IPS DF 6.9 (cell line): Measurements from ENCODE around the gene TEPSIN.

Experiments used
- DNase-seq: peaks from one replicate; pipeline ENCODE4 v3.0.0-alpha.2; 2013; ENCODE audit warnings: low read depth, low spot score
- H3K27ac ChIP-seq: one replicate; pipeline ENCODE4 v1.5.1; 2013; ENCODE audit warnings: low read length, control low read depth
- H3K27me3 ChIP-seq: 2 replicates; pipeline ENCODE4 v1.6.1; 2013; ENCODE audit warnings: mild to moderate bottlenecking, low read length; ENCODE audit not compliant: control insufficient read depth, insufficient read depth
- H3K36me3 ChIP-seq: 2 replicates; pipeline ENCODE4 v1.6.1; 2013; ENCODE audit warnings: low read length; ENCODE audit not compliant: control insufficient read depth, insufficient read depth
- H3K4me1 ChIP-seq: 2 replicates; pipeline ENCODE4 v1.6.1; 2013; ENCODE audit warnings: low read length; ENCODE audit not compliant: control insufficient read depth, insufficient read depth
- H3K4me3 ChIP-seq: 2 replicates; pipeline ENCODE4 v1.5.1; 2013; ENCODE audit warnings: mild to moderate bottlenecking, low read length
- H3K9me3 ChIP-seq: 2 replicates; pipeline ENCODE4 v1.6.1; 2013; ENCODE audit warnings: low read length, inconsistent platforms; ENCODE audit not compliant: control insufficient read depth, insufficient read depth
- WGBS: extraction: QIAGEN DNeasy Blood & Tissue Kit; methylation state at CpG from one replicate; pipeline ENCODE4 v1.1.7; 2013; ENCODE audit warnings: mixed read lengths, missing lambda C conversion rate; ENCODE audit not compliant: insufficient read length, insufficient coverage; 5-methylcytosine and 5-hydroxymethylcytosine counted together

TEPSIN gene

DNA sequence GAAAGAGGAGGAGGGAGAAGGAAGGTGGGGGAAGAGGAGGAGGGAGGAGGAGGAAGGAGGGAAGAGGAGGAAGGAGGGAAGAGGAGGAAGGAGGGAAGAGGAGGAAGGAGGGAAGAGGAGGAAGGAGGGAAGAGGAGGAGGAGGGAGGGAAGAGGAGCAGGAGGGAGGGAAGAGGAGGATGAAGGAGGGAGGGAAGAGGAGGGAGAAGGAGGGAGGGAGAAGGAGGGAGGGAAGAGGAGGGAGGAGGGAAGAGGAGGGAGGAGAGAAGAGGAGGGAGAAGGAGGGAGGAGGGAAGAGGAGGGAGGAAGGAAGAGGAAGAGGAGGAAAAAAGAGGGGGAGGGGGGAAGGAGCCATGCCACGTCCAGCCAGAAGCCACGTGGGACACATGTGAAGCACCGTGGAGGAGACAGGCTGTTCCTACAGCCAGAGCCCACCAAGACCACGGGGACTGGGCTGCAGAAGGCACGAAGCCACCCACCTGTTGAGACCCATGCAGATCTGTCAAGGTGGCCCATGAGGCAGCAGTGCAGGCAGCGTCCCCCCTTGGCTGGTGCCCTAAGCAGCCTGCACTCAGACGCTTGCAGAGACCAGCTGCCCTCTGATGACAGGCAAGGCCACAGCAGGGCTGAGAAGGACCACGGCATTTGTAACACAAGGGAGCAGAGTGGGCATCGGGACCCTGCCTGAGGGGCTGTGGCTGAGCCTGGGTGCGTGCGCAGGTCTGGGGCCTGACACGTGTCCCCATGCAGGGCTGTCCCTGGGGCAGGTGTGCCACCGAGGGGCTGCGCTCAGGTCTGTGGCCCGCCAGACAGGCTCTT, 10.6 kb upstream of the TEPSIN start:
- Histone ChIP-seq H3K27ac (no peak overlapping the region), H3K9me3 (no peaks in the 10 kb centered on the region), H3K27me3 (no peaks in the 10 kb centered on the region), H3K4me1 (peaks cover 2% of the 10 kb centered on the region; the same call in 1 of the 2 replicates), H3K36me3 (peaks cover 2% of the 10 kb centered on the region; the same call in 1 of the 2 replicates), H3K4me3 (no peak overlapping the region)
- WGBS: no CpG with 5 or more reads among the region's 15 CpGs
- no peak for DNase-seq

DNA sequence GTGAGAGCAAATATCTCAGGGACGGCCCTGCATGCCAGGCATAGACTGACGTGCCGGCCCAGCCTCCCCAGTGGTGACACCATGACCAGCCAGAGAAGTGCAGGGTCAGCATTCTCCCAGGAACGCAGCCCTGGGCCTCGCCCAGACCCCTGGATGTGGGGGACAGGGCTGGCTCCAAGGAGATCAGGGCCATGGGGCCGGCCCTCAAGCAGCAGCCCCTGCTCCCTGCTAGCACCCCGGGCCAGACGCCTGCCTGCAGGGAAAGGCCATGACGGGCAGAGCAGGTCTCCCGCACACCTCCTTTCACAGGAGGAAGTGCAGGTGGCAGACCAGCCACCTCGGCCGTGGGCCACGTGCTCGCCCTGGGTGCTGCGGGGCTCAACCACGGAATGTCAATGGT, 9.8 kb upstream of the TEPSIN start:
- H3K27me3 ChIP-seq: no peaks in the 10 kb centered on the region
- no peak for DNase-seq
- H3K27ac ChIP-seq: no peak overlapping the region
- no CpG with 5 or more reads among the region's 16 CpGs for WGBS
- no peak overlapping the region for H3K4me3 ChIP-seq
- peaks cover 2% of the 10 kb centered on the region; the same call in 1 of the 2 replicates for H3K36me3 ChIP-seq
- no peaks in the 10 kb centered on the region for H3K9me3 ChIP-seq
- peaks cover 2% of the 10 kb centered on the region; the same call in 1 of the 2 replicates for H3K4me1 ChIP-seq

DNA sequence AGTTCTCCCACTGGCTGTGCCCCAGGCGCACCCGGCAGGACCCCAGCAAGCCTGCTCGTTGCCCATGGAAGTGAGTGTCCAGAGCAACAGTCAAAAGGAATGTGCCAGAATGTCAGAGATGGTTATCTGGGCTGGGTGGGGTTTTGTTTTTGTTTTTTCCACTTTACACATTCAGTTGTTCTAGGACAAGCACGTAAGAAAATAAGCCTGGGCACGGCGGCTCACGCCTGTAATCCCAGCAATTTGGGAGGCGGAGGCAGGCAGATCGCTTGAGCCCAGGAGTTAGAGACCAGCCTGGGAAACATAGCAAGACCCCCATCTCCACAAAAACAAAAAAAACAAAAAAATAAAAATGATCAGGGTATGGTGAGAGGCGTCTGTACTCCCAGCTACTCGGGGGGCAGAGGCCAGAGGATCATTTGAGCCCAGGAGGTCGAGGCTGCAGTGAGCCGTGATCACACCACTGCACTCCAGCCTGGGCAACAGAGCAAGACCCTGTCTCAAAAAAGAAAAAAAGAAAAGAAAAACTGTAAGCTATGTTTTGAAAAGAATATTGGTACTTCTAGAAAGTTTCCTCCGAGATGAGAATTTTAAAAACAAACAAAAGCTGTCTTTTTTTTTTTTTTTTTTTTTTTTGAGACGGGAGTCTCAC, 8.6 kb upstream of the TEPSIN start:
- Histone ChIP-seq H3K9me3 (no peaks in the 10 kb centered on the region), H3K36me3 (peaks cover 2% of the 10 kb centered on the region; the same call in 1 of the 2 replicates), H3K27ac (no peak overlapping the region), H3K27me3 (no peaks in the 10 kb centered on the region), H3K4me3 (no peak overlapping the region), H3K4me1 (peaks cover 4% of the 10 kb centered on the region; the same call in 1 of the 2 replicates)
- no peak for DNase-seq
- WGBS: no CpG with 5 or more reads among the region's 15 CpGs

DNA sequence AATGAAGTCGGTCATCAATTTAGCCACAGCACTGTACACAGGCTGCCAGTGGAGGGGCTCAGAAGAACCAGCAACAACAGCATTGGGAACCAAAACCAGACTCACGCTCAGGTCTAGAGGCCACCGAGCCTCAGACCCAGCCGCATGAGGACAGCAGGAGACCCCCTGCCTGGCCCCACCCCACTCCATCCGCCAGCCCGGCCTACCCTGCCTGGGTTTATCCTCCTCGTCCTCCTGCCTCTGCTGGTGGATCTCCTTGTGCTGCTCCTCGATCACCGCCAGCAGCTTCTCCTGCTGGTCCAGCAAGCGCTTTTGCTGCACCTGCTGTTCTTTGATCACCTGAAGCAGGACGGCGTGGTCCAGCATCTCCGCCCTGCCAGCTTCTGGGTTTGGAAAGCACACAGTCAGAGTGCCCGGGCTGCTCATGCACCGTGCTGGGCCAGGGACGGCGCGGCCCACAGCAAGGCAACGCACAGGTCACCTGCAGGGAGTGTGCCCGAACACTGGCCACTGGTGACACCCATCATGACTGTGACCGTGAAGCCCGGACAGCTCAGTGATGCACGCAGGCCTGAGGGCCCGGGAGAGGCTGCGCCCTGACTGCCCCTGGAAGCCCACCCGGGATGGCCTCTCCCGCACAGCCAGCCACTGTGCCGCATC, 8.0 kb upstream of the TEPSIN start:
- WGBS: no CpG with 5 or more reads among the region's 28 CpGs
- H3K27ac ChIP-seq: no peak overlapping the region
- peaks cover 4% of the 10 kb centered on the region; the same call in 1 of the 2 replicates for H3K4me1 ChIP-seq
- no peak overlapping the region for H3K4me3 ChIP-seq
- H3K27me3 ChIP-seq: no peaks in the 10 kb centered on the region
- peaks cover 2% of the 10 kb centered on the region; the same call in 1 of the 2 replicates for H3K36me3 ChIP-seq
- no peaks in the 10 kb centered on the region for H3K9me3 ChIP-seq
- no peak for DNase-seq

DNA sequence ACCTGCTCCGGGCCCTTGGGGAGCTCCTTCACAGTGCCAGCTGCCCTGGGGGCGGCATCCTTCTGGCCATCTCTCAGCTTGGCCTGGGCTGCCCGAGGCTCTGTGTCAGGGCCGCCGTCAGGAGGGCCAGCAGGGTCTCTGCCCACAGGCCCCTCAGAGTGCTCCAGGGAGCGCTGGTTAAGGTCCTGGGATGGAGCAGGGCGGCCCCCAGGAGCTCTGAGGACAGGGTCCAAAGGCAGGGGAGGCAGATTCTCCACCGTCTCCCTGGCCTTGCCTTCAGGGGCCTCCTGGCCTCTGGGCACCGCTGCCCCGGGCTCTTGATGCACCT, 7.5 kb upstream of the TEPSIN start:
- no CpG with 5 or more reads among the region's 10 CpGs for WGBS
- H3K36me3 ChIP-seq: peaks cover 4% of the 10 kb centered on the region; the same call in 1 of the 2 replicates
- peaks cover 4% of the 10 kb centered on the region; the same call in 1 of the 2 replicates for H3K4me1 ChIP-seq
- H3K27ac ChIP-seq: no peak overlapping the region
- no peak for DNase-seq
- H3K4me3 ChIP-seq: no peak overlapping the region
- H3K9me3 ChIP-seq: no peaks in the 10 kb centered on the region
- H3K27me3 ChIP-seq: no peaks in the 10 kb centered on the region

DNA sequence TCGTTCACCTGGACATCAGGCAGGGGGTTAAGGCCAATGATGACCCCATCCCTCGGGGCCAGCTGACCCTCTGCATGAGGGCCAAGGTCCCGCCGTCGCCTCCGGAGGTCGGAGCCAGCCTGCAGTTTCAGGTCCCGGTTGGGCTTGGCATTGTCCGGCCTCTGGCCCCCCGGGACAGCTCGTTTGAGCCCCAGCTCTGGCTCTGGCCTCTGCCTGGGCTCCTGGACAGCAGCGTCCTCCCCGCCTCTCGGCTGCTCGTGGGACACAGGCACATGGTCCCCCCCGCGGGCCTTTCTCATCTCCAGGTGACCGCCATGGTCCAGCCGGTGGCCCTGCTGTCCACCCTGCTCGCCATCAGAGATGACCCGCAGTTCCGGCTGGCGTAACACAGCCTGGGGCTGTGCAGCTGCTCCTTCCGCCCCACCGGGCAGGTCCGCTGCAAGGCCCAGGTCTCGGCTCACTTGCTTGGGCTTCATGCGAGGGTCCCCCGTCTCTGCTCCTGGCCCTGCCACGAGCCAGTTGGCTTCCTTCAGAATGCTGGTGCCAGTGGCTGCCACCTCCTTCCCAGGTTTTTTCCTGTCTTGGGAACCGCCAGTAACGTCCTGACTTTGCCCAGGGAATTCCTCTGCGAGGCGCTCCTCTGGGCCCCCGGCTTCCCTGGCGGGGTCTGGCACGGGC, 6.9 kb upstream of the TEPSIN start:
- Histone ChIP-seq H3K36me3 (peaks cover 6% of the 10 kb centered on the region; the same call in 1 of the 2 replicates), H3K27me3 (no peaks in the 10 kb centered on the region), H3K9me3 (no peaks in the 10 kb centered on the region), H3K4me1 (peaks cover 4% of the 10 kb centered on the region; the same call in 1 of the 2 replicates), H3K4me3 (no peak overlapping the region), H3K27ac (no peak overlapping the region)
- no peak for DNase-seq
- no CpG with 5 or more reads among the region's 37 CpGs for WGBS

DNA sequence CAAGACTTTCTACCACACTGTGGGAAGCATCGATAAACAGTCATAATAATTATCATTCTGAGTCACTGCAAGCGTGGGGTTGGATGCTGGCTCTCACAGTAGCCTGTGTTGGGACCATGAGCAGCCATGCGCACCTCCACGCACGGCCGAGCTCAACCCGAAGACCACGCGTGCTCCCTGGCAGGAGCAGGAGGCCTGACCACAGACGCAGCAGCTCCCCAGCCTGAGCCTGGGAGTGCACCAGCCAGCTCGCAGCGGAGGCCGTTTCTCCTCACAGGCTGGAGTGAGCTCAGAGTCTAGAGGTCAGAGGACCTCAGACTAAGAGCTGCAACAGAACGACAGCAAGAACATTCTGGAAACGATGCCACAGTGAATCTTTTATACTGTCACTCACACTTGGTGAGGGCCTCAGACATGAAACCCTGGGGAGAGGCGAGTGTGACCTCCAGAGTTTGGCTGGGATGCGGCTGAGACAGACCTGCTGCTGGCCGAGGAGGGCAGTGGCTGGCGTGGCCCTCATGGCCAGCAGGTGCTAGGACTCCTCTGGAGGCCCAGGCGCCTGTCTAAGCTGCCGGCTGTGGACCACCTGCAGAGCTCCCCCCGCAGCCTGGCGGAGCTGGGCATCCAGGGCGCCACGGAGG, 6.3 kb upstream of the TEPSIN start:
- Histone ChIP-seq H3K27ac (no peak overlapping the region), H3K4me1 (peaks cover 4% of the 10 kb centered on the region), H3K9me3 (no peaks in the 10 kb centered on the region), H3K27me3 (no peaks in the 10 kb centered on the region), H3K36me3 (peaks cover 6% of the 10 kb centered on the region; the same call in 1 of the 2 replicates), H3K4me3 (no peak overlapping the region)
- DNase-seq: no peak
- no CpG with 5 or more reads among the region's 25 CpGs for WGBS

DNA sequence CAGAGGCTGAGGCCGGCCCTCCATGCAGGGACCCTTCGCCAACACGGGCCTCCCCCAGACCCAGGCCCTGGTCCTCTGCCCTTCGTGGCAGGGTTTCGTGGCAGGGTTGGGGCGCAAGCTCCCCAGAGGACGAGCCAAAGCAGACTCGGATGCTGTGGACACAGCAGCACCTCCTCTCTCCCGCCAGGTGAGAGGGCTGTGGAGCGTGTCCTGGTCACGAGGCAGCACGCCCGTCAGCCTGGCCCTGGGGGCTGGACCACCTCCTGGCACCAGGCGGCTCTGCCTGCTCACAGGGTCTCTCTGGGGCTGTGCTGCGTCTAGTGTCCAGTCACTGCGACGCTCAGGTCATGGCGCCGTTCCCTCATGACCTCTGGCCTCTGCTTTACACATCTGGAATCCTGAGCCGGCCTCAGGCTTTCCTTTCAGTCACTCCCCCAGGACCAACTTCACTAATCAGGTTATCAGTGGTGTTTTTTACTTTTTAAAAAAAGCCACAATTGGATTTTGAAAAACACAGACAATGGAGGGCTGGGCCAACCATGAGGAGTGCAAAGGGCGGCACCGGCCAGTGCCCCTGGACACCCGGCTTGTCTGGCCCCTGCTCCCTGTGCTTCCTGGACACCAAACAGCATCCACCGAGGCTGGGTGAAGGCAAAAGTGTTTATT, 5.6 kb upstream of the TEPSIN start:
- peaks cover 6% of the 10 kb centered on the region; the same call in 1 of the 2 replicates for H3K36me3 ChIP-seq
- no peak for DNase-seq
- no CpG with 5 or more reads among the region's 24 CpGs for WGBS
- no peaks in the 10 kb centered on the region for H3K27me3 ChIP-seq
- H3K9me3 ChIP-seq: no peaks in the 10 kb centered on the region
- H3K4me1 ChIP-seq: peaks cover 7% of the 10 kb centered on the region
- no peak overlapping the region for H3K27ac ChIP-seq
- H3K4me3 ChIP-seq: no peak overlapping the region

DNA sequence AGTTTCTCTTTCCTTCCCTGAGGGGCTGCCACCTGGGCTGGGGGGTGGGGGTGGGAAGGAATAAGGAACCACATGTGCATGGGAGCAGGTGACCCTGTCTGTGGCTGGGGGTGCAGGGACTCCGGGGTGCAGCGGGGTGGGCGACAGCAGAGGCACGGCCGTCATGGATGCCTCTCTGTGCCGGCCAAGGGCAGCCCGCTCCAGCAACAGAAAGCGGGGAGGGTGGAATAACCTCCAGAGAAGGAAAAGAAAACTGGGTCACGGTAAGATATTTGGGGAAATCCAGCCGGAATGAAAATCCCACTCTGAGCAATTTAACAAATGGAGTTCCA, 4.4 kb upstream of the TEPSIN start:
- no peak for DNase-seq
- WGBS: no CpG with 5 or more reads among the region's 10 CpGs
- no peak overlapping the region for H3K4me3 ChIP-seq
- H3K4me1 ChIP-seq: peaks cover 5% of the 10 kb centered on the region
- no peak overlapping the region for H3K27ac ChIP-seq
- H3K36me3 ChIP-seq: 0 out of 2 replicates have a peak, but pooled peaks cover 6% of the 10 kb centered on the region
- H3K27me3 ChIP-seq: no peaks in the 10 kb centered on the region
- no peaks in the 10 kb centered on the region for H3K9me3 ChIP-seq
